ENCODE measurements around the gene ULK4. TPM values are rescaled to one million over a fixed set of nuclear protein-coding genes. Genes with fewer than 3 reads are reported as not detected.

The ULK4 gene
- total and polyA plus RNA-seq, 9 donors: 2.4 to 58.7 (median 7.3) TPM

- Histone ChIP-seq H3K4me1 (ENCODE audit: insufficient read depth) (peaks cover 5% of the 10 kb centered on the region), H3K4me3 (no peak overlapping the region), H3K36me3 (no peaks in the 10 kb centered on the region), H3K9me3 (no peaks in the 10 kb centered on the region), H3K27ac (no peak overlapping the region), H3K27me3 (no peaks in the 10 kb centered on the region)
- no peak for DNase-seq
- no peak for TF ChIP-seq CTCF (IDR thresholded peaks at IDR 0.05)
- TF ChIP-seq EP300 (IDR thresholded peaks at IDR 0.05): no peak
- no peak for TF ChIP-seq POLR2A (IDR thresholded peaks at IDR 0.05)
- WGBS, 3 donors: 93 to 95% (median 94%) methylated on average over 6 of the region's 6 CpGs
- intact Hi-C loops (cut with DNase I): no loop called here
These were observed 382.0 kb downstream of the ULK4 start for GRCh38 chr3:41579861-41580260.

- Histone ChIP-seq H3K27ac (no peak overlapping the region), H3K36me3 (no peaks in the 10 kb centered on the region), H3K27me3 (no peaks in the 10 kb centered on the region), H3K9me3 (no peaks in the 10 kb centered on the region), H3K4me1 (ENCODE audit: insufficient read depth) (peaks cover 5% of the 10 kb centered on the region), H3K4me3 (no peak overlapping the region)
- intact Hi-C loops (cut with DNase I): no loop called here
- no peak for DNase-seq
- TF ChIP-seq EP300 (IDR thresholded peaks at IDR 0.05): no peak
- TF ChIP-seq POLR2A (IDR thresholded peaks at IDR 0.05): no peak
- no peak for TF ChIP-seq CTCF (IDR thresholded peaks at IDR 0.05)
- WGBS, 3 donors: 95 to 99% (median 97%) methylated on average over 5 of the region's 5 CpGs
These were observed 383.1 kb downstream of the ULK4 start for GRCh38 chr3:41578798-41579197.

- Histone ChIP-seq H3K9me3 (no peaks in the 10 kb centered on the region), H3K27ac (no peak overlapping the region), H3K27me3 (no peaks in the 10 kb centered on the region), H3K4me3 (no peak overlapping the region), H3K4me1 (ENCODE audit: insufficient read depth) (peaks cover 5% of the 10 kb centered on the region), H3K36me3 (no peaks in the 10 kb centered on the region)
- intact Hi-C loops (cut with DNase I): no loop called here
- no peak for TF ChIP-seq CTCF (IDR thresholded peaks at IDR 0.05)
- TF ChIP-seq EP300 (IDR thresholded peaks at IDR 0.05): no peak
- TF ChIP-seq POLR2A (IDR thresholded peaks at IDR 0.05): no peak
- no peak for DNase-seq
- WGBS, 3 donors: 64 to 70% (median 66%) methylated on average over 3 of the region's 3 CpGs
These were observed 386.2 kb downstream of the ULK4 start for GRCh38 chr3:41575724-41576123.

- TF ChIP-seq POLR2A (IDR thresholded peaks at IDR 0.05): no peak
- no peak for TF ChIP-seq EP300 (IDR thresholded peaks at IDR 0.05)
- TF ChIP-seq CTCF (IDR thresholded peaks at IDR 0.05): no peak
- DNase-seq: no peak
- 40 to 47% (median 42%) methylated on average over 2 of the region's 2 CpGs for WGBS, 3 donors
- Histone ChIP-seq H3K4me1 (ENCODE audit: insufficient read depth) (peaks cover 5% of the 10 kb centered on the region), H3K4me3 (no peak overlapping the region), H3K27ac (no peak overlapping the region), H3K27me3 (no peaks in the 10 kb centered on the region), H3K36me3 (no peaks in the 10 kb centered on the region), H3K9me3 (no peaks in the 10 kb centered on the region)
- intact Hi-C loops (cut with DNase I): no loop called here
These were observed 387.0 kb downstream of the ULK4 start for GRCh38 chr3:41574900-41575299.

- no peak for TF ChIP-seq CTCF (IDR thresholded peaks at IDR 0.05)
- intact Hi-C loops (cut with DNase I): no loop called here
- no peaks in the 10 kb centered on the region for H3K27me3 ChIP-seq
- no peaks in the 10 kb centered on the region for H3K36me3 ChIP-seq
- H3K27ac ChIP-seq: no peak overlapping the region
- H3K9me3 ChIP-seq: no peaks in the 10 kb centered on the region
- peaks cover 5% of the 10 kb centered on the region for H3K4me1 ChIP-seq (ENCODE audit: insufficient read depth)
- 96 to 99% (median 97%) methylated on average over 4 of the region's 4 CpGs for WGBS, 3 donors
- no peak for DNase-seq
- no peak overlapping the region for H3K4me3 ChIP-seq
These were observed 388.3 kb downstream of the ULK4 start for GRCh38 chr3:41573591-41573990.

Data from ovary (tissue), 9 donors.